GM23248 (cell line): ENCODE measurements around the gene SERPINA4.

Experiments used
- EZH2 ChIP-seq: fragments of 200-600 bp; sonication (generic); IDR thresholded peaks from 2 replicates; pipeline ENCODE4 v1.6.1; 2018; ENCODE audit warnings: antibody characterized with exemption, mild to moderate bottlenecking; ENCODE audit not compliant: insufficient read depth, poor library complexity, severe bottlenecking
- EZH2phosphoT487 ChIP-seq: fragments of 200-600 bp; sonication (generic); IDR thresholded peaks from 2 replicates; pipeline ENCODE4 v1.6.1; 2018; ENCODE audit warnings: antibody characterized with exemption, moderate library complexity, mild to moderate bottlenecking, low read depth; ENCODE audit not compliant: insufficient read depth

GRCh38 chr14:94593376-94593748 lies 32.1 kb downstream of the SERPINA4 start:
- TF ChIP-seq EZH2 = no peak
- TF ChIP-seq EZH2phosphoT487 = no peak
